Stimulated activated CD8-positive, alpha-beta memory T cell treated with anti-CD3 and anti-CD28 coated beads, Interleukin-7, amount 100 ng/mL, for 4 hours (primary cell): ENCODE measurements around the gene SPG7.
"Not testable (repeated sequence)": the region's sequence is repeated elsewhere in the genome, so short reads cannot be mapped to it uniquely, and the experiment has no call there.

ENCODE experiments used
- DNase-seq, 2 donors: peaks; one replicate each; pipeline ENCODE4 v3.0.0-alpha.2; 2020; ENCODE audit warnings: low read depth in 2 of 2

SPG7 gene

DNA sequence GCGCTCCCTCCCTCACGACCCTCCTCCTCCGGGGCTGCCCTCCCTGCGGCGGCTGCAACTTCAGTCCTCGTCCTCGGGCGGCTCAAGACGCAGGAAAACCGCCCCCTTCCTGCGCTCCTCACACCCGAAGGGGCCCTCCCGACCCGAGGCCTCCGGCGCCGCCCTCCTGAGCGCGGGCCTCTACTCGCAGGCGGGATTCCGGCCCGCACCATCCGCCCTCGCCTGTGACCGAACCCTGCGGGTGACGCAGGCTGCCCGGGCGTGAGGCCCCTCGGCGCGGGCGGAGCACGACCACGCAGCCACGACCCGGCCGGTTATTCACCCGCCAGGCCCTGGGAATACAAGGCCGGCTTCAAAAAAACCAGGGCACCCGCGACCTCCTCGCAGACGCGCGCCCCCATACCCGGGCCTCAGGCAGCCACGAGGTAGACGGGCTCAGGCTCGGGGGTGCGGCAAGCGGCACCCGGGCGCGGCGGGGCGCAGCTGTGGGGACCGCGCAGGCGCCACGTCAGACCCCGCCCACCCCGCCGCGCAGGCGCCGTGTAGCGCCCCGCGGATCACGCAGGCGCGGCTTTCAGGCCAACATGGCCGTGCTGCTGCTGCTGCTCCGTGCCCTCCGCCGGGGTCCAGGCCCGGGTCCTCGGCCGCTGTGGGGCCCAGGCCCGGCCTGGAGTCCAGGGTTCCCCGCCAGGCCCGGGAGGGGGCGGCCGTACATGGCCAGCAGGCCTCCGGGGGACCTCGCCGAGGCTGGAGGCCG, at the start of gene SPG7:
Gene SPG7 (plus strand): TSS at position 570 of the 757 bp plus-strand sequence. CDS start 15 bp downstream, at position 585.
- peak; percentile 63 to 83 for DNase-seq

DNA sequence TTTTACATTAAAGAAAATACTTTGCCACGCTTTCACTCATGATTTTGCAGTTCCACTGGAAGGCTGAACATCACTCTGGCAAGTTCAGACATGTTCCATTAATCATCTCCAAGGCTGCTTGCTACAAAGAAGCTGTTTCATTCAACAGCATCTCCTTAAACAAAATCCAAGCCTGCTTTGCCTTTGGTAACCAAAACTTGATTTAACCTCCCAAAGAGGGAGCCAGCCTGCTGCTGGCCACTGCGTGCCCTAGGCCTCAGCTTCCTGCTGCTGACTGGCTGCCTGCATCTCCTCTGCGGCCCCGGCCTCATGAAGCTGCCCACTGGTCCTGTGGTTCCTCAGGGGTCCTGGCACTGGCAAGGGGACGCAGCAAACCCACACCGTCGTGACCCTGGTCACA, 49.7 kb upstream of the SPG7 start:
- DNase-seq = no peak

DNA sequence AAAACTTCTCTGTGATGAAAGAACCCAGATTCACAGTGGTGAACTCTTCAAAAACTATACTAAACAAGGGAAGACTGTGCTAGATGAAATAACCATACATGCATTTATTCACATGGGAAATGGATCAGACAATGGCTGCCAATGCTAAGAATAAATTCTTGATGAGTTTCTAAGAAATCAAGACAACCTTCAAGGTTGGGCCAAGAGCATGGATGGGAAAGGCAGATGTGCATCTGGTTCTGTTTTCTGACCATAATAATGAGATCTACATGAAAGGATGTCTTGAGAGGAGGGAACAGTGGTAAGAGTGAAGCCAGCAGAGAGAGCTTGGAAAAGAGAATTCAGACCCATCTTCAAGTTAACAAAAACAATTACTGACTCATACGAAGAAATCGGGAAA, 49.2 kb upstream of the SPG7 start:
- DNase-seq = no peak

DNA sequence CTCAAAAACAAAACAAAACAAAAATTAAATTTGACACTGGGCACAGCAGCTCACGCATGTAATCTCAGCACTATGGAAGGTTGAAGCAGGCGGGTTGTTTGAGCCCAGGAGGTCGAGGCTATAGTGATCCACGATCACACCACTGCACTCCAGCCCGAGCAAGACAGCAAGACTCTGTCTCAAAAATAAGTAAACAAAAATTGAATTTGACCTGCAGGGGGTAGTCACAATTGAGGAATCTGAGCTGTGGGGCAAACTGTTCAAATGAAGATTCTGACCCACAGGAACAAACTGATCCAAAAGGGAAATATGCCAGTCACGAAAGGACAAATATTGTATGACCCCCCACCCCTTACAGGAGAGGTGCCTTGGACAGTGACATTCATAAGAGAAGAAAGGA, 47.6 kb upstream of the SPG7 start:
- DNase-seq = no peak

DNA sequence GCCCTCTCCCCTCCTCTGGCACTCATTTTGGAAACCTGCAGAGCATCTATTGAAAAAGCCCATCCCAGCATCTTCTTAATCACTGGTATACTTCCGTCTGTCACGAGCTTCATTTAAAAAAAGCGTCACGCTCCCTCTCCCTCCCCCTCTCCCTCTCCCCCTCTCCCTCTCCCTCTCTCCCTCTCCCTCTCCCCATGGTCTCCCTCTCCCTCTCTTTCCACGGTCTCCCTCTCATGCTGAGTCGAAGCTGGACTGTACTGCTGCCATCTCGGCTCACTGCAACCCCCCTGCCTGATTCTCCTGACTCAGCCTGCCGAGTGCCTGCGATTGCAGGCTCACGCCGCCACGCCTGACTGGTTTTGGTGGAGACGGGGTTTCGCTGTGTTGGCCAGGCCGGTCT, 46.3 kb upstream of the SPG7 start:
- not testable (repeated sequence) for DNase-seq

DNA sequence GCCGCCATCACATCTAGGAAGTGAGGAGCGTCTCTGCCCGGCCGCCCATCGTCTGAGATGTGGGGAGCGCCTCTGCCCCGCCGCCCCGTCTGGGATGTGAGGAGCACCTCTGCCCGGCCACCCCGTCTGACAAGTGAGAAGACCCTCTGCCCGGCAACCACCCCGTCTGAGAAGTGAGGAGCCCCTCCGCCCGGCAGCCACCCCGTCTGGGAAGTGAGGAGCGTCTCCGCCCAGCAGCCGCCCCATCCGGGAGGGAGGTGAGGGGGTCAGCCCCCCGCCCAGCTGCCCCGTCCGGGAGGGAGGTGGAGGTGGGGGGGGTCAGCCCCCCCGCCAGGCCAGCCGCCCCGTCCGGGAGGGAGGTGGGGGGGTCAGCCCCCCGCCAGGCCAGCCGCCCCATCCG, 45.6 kb upstream of the SPG7 start:
- DNase-seq = not testable (repeated sequence)

DNA sequence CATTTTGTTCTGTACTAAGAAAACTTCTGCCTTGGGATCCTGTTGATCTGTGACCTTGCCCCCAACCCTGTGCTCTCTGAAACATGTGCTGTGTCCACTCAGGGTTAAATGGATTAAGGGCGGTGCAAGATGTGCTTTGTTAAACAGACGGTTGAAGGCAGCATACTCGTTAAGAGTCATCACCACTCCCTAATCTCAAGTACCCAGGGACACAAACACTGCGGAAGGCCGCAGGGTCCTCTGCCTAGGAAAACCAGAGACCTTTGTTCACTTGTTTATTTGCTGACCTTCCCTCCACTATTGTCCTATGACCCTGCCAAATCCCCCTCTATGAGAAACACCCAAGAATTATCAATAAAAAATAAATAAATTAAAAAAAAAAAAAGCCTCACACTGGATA, 44.9 kb upstream of the SPG7 start:
- DNase-seq = not testable (repeated sequence)

DNA sequence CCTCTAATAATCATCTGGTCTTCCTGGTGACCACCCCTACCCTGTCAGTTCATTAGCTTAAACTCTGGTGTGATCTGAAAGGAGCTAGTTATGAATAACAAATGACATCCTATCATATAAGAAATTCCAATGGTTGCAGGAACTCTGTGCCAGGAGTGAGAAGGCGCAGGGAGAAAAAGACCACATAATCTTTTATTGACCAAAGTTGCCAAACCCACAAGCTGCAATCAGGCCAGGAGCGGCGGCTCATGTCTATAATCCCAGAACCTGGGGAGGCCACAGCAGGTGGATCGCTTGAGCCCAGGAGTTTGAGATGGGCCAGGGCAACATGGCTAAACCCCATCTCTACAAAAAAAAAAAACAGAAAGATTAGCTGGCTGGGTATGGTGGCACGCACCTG, 41.3 kb upstream of the SPG7 start:
- DNase-seq = no peak

DNA sequence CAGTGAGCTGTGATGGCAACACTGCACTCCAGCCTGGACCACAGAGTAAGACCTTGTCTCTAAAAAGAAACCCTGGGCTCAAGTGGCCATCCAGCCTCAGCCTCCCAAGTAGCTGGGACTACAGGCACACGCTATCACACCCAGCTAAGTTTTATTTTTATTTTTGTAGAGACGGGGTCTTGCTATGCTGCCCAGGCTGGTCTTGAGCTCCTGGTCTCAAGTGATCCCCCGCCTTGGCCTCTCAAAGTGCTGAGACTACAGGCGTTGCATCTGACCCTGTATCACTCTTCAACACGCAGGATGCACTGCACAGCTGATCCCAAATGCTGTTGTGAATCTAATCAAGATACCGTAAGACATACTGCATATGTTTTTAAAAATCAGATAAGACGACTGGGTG, 40.8 kb upstream of the SPG7 start:
- no peak for DNase-seq

DNA sequence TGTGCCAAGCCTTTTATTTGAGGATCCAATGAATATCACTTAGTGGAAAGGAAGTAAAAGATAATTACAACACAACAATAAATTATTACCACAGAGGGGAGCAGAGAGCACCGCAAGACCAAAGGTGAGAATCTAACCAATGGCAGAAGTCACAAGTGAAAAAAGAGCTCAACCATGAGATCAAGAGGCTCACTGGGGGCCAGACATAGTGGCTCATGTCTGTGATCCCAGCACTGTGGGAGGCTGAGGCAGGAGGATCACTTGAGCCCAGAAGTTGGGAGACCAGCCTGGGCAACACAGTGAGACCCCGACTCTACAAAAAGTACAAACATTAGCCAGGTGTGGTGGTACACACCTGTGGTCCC, 35.5 kb upstream of the SPG7 start:
- DNase-seq = no peak

DNA sequence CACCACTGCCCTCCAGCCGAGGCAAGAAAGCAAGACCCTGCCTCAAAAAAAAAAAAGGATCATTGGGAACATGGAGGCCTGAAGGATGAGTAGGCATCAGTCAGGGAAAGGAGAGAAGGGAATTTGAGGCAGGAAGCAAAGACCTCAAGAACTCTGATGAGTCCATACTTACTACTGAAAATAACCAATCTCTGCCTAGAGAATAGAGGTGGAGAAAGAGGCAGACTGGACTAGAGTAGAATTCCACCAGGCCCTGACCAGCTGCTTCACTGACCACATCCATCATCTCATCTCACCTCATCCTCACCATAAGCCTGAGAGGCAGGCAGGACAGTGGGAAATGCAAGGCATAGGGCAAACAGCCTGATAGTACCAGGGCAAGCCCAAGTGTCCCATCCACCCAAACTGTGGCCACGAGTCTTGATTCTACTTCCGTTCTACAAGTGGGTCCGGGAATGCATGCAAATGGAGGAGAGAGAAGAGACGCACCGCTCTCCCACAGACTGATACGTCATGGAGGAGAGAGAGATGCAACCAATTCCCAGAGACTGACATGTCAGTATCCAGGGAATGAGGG, 35.0 kb upstream of the SPG7 start:
- DNase-seq = no peak

DNA sequence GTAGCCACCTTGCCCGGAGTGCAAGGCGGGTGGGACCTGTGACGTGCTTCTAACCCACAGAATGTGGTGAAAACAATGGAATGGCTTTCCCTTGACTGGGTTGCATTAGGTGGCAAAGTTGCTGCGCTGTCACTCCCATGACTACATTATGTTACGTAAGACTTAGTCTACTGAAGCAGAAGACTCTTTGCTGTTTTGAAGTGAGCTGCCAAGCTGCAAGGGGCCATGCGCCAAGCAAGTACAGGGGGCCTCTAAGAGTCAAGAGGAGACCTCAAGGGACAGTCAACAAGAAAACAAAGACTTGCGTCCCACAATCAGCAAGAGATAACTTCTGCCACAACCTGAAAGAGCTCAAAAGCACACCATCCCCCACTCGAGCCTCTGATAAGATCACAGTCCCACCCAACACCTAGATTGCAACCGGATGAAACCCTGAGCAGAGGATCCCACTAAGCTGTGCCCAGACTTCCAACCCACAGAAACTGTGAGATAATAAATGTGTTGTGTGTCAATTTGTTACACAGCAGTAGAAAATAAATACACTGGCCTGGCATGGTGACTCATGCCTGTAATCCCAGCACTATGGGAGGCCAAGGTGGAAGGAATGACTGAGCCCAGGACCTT, 34.3 kb upstream of the SPG7 start:
- DNase-seq = no peak

DNA sequence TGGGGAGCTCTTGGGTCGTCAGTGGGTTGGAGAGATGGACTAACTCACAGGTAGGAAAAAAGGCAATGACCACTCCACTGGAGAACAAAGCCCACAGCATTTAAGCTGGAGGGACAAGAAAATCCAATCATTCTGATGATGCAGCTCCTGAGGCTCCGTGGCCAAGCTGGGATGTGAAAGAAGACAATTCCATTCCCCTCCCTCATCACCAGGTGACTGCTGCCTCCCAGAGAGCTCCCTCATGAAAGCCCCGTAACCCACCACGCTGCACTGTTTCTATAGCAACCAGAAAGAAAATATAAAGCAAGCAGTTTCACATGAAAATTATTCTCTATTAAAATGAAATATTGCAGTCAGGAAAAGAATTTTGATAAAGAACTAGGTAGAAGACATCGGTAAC, 33.1 kb upstream of the SPG7 start:
- DNase-seq = no peak

DNA sequence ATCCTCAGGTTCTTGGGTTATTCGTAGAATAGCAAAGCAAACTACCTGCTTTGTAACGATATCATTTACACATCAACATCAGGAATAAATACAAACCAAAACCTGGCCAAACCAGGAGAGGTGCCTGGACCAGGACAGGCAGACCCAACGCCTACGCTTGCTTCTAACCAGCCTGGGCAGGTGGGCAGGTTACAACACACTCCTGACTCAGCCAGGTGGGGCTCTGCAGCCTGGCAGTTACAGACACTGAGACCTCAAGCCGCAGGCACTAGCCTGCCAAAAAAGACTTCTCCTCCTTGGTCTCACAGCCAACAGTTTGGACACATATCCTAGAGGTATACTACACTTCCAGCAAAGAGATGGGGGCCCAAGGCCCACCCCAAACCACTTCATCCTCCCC, 31.8 kb upstream of the SPG7 start:
- no peak for DNase-seq

DNA sequence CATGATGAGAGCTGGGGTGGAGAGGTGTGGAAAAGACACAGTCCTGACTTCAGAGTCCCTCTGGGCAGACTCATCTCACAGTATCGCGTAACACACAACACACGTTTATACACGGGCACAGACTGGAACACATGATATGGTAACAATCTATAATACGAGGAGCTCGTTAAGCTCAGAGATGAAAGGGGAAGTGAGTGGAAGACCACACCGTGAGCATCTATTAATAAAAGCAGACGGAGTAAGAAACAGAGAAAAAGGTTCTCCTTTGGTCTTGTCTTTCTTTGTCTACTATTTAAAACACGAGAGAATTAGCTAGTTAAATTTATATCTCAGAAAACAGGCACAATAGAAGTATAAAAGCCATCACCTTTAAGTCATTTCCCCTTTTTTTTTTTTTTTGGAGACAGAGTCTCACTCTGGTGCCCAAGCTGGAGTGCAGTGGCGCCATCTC, 31.4 kb upstream of the SPG7 start:
- no peak for DNase-seq

DNA sequence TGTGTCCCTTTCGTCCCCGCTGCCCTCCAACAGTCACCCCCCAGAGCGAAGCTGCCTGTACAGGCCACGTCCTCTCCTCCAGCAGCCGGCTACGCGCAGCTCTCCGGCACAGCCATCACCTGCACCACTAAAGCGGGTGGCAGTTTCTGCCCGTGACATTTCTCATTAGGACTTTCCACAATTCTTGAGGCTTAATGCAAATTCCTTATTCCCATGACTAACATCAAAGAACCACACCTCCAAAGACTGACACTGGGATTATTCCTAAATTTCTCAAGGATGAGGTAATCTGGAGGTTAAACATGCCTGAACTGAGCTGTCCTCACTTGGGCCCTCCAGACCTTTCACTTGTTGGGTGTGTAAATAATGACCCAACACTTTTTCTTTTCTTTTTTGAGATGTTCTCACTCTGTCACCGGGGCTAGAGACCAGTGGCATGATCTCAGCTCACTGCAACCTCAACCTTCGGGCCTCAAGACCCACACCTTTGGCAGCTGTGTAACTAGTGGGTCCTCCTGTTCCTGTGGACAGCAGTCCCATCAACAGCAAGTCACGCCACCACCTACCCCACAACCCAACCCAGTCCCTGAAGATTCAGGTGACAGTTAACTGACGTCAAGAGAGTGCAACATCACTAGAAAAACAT, 29.5 kb upstream of the SPG7 start:
- DNase-seq = no peak

DNA sequence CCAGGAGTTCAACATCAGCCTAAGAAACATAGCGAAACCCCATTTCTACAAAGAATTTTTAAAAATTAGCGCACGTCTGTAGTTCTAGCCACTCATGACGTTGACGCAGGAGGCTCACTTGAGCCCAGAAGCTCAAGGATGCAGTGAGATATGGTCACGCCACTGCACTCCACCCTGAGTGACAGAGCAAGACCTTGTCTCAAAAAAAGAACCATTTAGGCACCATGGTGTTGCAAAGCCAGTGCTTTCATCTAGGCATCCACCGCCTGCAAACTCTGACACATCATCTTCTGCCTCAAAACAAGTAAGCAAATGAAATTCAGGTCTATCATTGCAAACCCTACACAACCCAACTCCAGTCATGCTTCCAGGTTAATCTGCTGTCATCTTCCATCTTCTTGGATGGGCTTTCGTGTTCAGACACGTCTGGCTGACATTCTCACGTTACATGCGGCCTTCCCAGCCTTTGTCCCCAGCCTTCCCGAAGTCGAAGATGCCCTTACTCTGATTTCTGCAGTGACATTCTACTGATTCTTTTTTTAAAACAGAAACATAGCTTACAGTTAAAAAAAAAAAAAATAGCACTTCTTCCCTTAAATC, 26.7 kb upstream of the SPG7 start:
- DNase-seq = no peak

DNA sequence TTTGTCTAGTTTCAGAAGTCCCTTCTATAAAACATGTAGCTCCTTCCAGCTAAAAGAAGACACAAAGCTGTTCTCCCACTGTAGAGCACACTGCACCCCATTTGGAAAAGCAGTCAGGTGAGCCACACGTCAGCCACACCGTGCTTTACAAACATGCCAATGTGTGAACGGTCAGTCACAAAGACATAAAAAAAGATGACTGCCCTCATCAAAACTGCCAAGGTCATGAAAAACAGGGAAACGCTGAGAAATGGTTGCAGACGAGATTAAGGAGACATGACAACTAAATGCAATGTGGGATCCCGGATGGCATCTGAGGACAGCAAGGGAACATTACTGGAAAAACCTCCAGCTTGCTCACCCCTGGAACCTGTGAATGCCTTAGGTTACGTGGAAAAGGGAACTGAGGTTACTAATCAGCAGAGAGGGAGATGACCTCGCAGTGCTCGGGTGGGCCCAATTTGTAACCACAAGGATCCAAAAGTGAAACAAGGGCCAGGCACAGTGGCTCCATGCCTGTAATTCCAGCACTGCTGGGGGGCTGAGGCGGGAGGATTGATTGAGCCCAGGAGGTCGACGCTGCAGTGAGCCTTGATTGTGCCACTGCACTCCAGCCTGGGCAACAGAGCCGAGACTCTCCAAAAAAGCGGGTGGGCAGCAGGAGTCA, 25.9 kb upstream of the SPG7 start:
- DNase-seq = no peak

DNA sequence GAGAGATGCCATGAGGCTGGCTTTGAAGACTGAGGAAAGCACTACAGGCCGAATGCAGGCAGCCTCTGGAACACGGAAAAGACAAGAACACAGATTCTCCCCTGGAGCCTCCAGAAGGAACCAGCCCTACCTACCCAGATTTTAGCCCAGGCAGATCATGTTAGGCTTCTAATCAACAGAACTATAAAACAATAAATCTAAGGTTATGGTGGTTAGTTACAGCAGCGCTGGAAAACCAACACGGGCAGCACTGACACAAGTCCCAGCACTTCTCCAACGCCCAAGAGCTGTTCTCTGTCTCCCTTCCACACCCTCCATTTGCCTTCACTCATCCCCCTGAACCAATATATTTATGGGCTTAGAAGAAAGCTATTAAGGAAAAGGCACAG, 25.4 kb upstream of the SPG7 start:
- DNase-seq = no peak

DNA sequence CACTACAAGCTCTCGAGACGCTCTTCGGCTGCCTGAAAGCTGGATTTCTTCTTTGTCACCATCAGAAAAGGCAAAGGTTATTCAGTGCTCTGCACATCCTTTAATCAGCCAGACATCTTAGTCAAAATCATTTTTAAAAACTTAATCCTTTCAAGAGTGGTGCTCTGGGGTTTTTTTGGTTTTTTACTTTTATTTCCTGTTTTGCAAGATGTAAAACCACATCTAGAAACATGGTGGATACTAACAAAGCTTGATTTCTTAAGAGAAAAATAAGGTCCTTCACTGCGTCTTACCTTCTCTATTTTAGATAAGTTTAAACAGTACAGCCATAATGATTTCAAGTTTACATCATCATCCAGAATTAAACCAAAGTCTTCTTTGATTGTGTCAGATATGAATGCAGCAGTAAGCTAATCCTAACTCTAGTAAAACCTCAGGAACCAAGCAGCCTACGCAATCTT, 24.1 kb upstream of the SPG7 start:
- DNase-seq = no peak

DNA sequence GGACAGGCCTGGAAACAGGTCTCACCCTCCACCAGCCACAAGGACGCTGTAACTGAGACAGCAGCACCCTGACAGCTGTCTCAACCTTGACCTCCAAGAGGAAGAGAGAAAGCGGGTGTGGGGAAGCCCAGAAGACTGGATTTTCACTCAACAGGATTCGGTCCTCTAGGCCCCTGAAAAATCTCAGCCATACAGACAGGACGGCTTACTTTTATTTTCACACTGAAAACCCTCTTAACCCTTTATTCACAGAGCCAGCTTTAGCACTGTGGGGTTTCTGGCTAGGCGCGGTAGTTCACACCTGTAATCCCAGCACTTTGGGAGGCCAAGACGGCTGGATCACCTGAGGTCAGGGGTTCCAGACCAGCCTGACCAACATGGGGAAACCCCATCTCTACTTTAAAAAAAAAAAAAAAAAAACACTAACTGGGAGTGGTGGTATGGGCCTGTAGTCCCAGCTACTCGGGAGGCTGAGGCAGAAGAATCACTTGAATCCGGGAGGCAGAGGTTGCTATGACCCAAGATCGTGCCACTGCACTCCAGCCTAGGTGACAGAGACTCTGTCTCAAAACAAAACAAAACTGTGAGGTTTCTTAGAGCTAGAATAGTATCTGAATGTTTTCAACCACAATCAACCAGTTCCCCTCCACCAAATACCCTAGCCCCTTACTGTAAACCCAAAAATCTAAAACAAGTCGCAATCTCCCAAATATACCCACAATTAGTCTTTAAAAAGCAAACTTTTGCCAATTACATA, 23.1 kb upstream of the SPG7 start:
- DNase-seq = no peak
